Sigmoid colon (tissue), 7 donors: ENCODE data around the gene UMODL1. TPM values are rescaled to one million over a fixed set of nuclear protein-coding genes. Genes with fewer than 3 reads are reported as not detected.

Source experiments
- DNase-seq: peaks from one replicate; pipeline ENCODE4 v3.0.0-alpha.2; 2019
- H3K27ac ChIP-seq, 4 donors: fragments of 200-600 bp; sonication (generic); one replicate each; pipeline ENCODE4 v1.5.1; 2016 to 2019; ENCODE audit warnings: mild to moderate bottlenecking in 1 of 4
- H3K27me3 ChIP-seq, 3 donors: fragments of 200-600 bp; sonication (generic); one replicate each; pipeline ENCODE4 v1.5.1; 2019; ENCODE audit warnings: mild to moderate bottlenecking in 1 of 3
- H3K36me3 ChIP-seq, 4 donors: fragments of 200-600 bp; sonication (generic); one replicate each; pipeline ENCODE4 v1.5.1; 2016 to 2019
- H3K4me1 ChIP-seq, 4 donors: fragments of 200-600 bp; sonication (generic); one replicate each; pipeline ENCODE4 v1.5.1; 2017 to 2019
- H3K4me3 ChIP-seq, 4 donors: fragments of 200-600 bp; sonication (generic); one replicate each; pipeline ENCODE4 v1.5.1; 2017 to 2019; ENCODE audit warnings: mild to moderate bottlenecking in 2 of 4, moderate library complexity in 1 of 4
- H3K9me3 ChIP-seq, 4 donors: fragments of 200-600 bp in 3 of 4; sonication (generic) in 3 of 4; one replicate each; pipeline versions ENCODE4 v1.5.1 to v1.6.1; 2013 to 2019
- EP300 ChIP-seq, 4 donors: sonication (generic); formaldehyde crosslinking; IDR thresholded peaks; one replicate each; pipeline ENCODE4 v1.6.1; 2017; ENCODE audit warnings: antibody characterized with exemption in 4 of 4
- POLR2A ChIP-seq, 2 donors: fragments of 450-650 bp; IDR thresholded peaks; one replicate each; pipeline ENCODE4 v1.6.1; 2016; ENCODE audit warnings: antibody characterized with exemption in 2 of 2, mild to moderate bottlenecking in 2 of 2, moderate library complexity in 2 of 2
- POLR2AphosphoS5 ChIP-seq, 4 donors: sonication (generic); formaldehyde crosslinking; IDR thresholded peaks; one replicate each; pipeline ENCODE4 v1.6.1; 2017; ENCODE audit warnings: antibody characterized with exemption in 4 of 4
- WGBS, 2 donors: extraction: QIAGEN DNeasy Blood & Tissue Kit; methylation state at CpG; one replicate each; pipeline ENCODE4 v1.1.7; 2013; 5-methylcytosine and 5-hydroxymethylcytosine counted together
- intact Hi-C: fragments of 100-400 bp; cut with DNase I; formaldehyde crosslinking; loops from one replicate; pipeline ENCODE4 v1.15.1; 2023
- polyA plus RNA-seq, 3 donors: library from polyadenylated mRNA; stranded (reverse); fragments of 200-250 nt; gene quantifications; one replicate each; pipeline ENCODE4 v1.2.3, GENCODE V29; 2013
- total RNA-seq, 4 donors: library from RNA; depleted of rRNA; stranded (reverse); fragments of >200 nt; gene quantifications; one replicate each; pipeline ENCODE4 v1.1.0, GENCODE V29; 2016
- TF ChIP-seq, protein P1 (sequence below), 4 experiments: fragments of 450-650 bp in 3 of 4; fragments of 200-600 bp in 1 of 4; IDR thresholded peaks; one replicate each; pipeline ENCODE4 v1.5.1; 2016 to 2019; ENCODE audit warnings: antibody characterized with exemption in 4 of 4, mild to moderate bottlenecking in 3 of 4, moderate library complexity in 2 of 4
- donor health status: healthy with polysubstance abuse.
- donor health status: Bipolar disorder and iron deficiency.
- donor health status: healthy.

UMODL1 gene
- total and polyA plus RNA-seq, 7 donors, result 0.13 to 0.23 TPM; not detected in 5

DNA sequence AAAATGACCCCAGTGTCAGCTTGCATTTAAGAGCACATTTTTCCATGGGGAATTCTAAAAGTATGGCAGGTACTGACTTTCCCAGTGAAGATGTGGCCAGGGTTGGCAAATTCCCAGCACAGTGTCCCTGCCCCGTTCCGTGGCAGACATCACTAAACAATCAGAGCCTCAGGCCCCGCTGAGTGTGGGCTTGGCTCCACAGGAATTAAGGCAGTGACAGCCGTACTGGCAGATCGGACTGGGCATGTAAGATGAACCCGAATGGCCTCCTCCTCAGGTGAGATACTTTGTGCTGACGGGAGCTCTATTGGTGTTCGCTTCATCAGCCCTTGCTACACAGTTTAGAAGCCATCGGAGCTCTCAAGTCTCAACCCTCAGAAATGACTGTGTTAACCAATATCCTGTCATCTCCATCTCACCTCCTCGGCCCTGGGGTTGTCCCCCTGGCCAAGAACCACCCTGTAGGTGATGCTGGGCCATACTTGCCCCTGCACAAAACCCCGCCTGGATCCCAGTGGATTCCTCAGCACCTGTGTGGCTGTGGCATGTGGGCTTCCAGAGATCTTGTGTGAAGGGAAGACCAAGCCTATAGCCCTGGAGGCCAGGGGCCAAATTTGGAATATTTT is 118.9 kb downstream of the UMODL1 start:
- 84 to 91% methylated on average over 11 of the region's 11 CpGs for WGBS, 2 donors
- Histone ChIP-seq H3K27me3 (no peaks in the 10 kb centered on the region), H3K36me3 (no peaks in the 10 kb centered on the region), H3K4me1 (peaks cover 0 to 4% (median 0%) of the 10 kb centered on the region in 4 donors), H3K4me3 (no peak overlapping the region), H3K9me3 (no peaks in the 10 kb centered on the region), H3K27ac (no peak overlapping the region)
- no peak for DNase-seq
- intact Hi-C loops, result no loop called here
- TF ChIP-seq POLR2A (IDR thresholded peaks at IDR 0.05) (no peak), EP300 (IDR thresholded peaks at IDR 0.05) (no peak), POLR2AphosphoS5 (IDR thresholded peaks at IDR 0.05) (no peak)
- TF ChIP-seq, protein P1, sequence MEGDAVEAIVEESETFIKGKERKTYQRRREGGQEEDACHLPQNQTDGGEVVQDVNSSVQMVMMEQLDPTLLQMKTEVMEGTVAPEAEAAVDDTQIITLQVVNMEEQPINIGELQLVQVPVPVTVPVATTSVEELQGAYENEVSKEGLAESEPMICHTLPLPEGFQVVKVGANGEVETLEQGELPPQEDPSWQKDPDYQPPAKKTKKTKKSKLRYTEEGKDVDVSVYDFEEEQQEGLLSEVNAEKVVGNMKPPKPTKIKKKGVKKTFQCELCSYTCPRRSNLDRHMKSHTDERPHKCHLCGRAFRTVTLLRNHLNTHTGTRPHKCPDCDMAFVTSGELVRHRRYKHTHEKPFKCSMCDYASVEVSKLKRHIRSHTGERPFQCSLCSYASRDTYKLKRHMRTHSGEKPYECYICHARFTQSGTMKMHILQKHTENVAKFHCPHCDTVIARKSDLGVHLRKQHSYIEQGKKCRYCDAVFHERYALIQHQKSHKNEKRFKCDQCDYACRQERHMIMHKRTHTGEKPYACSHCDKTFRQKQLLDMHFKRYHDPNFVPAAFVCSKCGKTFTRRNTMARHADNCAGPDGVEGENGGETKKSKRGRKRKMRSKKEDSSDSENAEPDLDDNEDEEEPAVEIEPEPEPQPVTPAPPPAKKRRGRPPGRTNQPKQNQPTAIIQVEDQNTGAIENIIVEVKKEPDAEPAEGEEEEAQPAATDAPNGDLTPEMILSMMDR (IDR thresholded peaks at IDR 0.05), result no peak

DNA sequence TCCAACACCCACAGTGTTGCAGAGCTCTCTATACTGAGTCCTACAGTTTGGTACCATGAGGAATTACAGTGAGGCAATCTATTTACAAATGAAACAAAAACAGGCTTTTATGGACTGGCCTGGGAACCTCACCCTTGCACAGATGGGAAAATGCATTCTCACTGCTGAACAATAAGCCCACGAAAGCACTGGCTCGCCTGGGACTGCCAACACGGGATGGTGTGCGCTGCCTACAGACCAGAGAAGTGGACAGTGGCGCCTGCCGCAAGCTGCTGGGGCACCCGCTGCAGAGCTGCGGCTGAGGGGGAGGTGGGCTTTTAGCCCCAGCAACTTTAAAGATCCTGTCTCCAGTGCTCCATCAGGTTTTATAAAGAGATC is 119.4 kb downstream of the UMODL1 start:
- peaks cover 0 to 4% (median 0%) of the 10 kb centered on the region in 4 donors for H3K4me1 ChIP-seq
- no peak overlapping the region for H3K4me3 ChIP-seq
- no peaks in the 10 kb centered on the region for H3K36me3 ChIP-seq
- TF ChIP-seq POLR2AphosphoS5 (IDR thresholded peaks at IDR 0.05) (no peak), POLR2A (IDR thresholded peaks at IDR 0.05) (no peak), EP300 (IDR thresholded peaks at IDR 0.05) (no peak)
- TF ChIP-seq, protein P1 (IDR thresholded peaks at IDR 0.05), result no peak
- H3K27me3 ChIP-seq, result no peaks in the 10 kb centered on the region
- no peak for DNase-seq
- H3K27ac ChIP-seq, result no peak overlapping the region
- intact Hi-C loops, result no loop called here
- 89 to 91% methylated on average over 8 of the region's 8 CpGs for whole genome bisulfite sequencing, 2 donors
- no peaks in the 10 kb centered on the region for H3K9me3 ChIP-seq

DNA sequence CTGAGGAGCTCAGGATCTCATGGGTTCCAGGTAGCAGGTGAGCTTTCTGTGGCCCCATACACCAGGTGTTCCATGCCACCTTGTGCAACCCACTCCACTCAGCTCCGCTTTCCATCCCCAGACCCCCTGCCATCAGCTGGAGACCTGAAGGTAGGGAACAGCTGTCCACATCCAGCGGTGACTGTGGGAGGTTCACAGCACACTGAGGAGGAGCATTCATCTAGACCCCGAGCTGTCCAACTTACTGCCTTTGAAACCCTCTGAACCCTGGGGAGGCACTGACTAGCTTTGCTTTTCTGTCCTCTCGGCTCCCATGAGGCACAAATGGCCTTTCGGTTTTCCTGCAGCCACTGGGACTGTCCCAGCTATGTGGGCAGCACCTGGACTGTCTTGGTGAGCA is 119.9 kb downstream of the UMODL1 start:
- H3K27me3 ChIP-seq, result no peaks in the 10 kb centered on the region
- peaks cover 0 to 4% (median 0%) of the 10 kb centered on the region in 4 donors for H3K4me1 ChIP-seq
- intact Hi-C loops, result no loop called here
- no peaks in the 10 kb centered on the region for H3K9me3 ChIP-seq
- 96 to 97% methylated on average over 5 of the region's 5 CpGs for WGBS, 2 donors
- TF ChIP-seq POLR2A (IDR thresholded peaks at IDR 0.05) (no peak), POLR2AphosphoS5 (IDR thresholded peaks at IDR 0.05) (no peak), EP300 (IDR thresholded peaks at IDR 0.05) (no peak)
- TF ChIP-seq, protein P1 (IDR thresholded peaks at IDR 0.05), result no peak
- no peak for DNase-seq
- no peaks in the 10 kb centered on the region for H3K36me3 ChIP-seq
- no peak overlapping the region for H3K4me3 ChIP-seq
- no peak overlapping the region for H3K27ac ChIP-seq

DNA sequence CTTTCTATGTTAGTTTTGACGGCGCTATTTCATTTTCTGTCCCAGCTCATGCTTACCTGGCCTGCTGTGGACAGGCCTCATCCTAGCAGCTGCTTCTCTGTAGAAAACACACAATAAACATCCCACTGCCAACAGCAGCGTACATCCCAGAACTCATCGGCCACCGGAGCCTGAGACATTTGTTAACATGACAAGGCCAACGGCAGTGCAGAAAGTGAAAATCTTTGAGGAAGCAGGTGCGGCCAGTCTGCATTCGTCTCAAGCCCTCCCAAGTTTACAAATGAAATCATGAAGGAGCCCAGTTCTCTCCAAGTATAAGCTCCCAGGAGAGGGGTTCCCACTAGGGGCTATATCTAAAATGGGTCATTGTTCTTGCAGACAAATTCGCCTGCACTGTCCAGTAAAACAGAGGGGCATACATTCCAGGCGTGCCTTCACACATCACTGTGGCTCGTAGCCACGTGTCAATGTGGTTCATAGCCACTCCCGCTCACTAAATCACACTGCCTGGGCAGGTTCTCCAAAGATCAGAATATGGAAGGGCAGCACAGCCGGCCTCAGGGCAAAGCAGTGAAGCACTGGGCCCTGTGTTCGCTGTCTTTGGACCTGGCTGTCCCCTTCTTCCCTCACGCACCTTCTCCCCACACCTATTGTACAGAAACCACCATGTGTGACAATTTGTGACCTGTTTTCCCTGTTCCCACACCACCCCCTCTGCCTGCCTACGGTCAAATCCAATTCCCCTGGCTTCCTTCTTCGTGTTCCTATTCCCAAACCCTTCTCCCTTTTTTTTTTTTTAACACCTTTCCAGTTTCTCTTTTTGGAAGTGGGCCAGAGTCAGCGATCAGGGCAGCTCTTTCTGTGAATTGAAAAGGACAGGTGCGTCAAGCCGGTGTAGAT is 120.8 kb downstream of the UMODL1 start:
- H3K4me1 ChIP-seq, result peaks cover 0 to 4% (median 0%) of the 10 kb centered on the region in 4 donors
- no peaks in the 10 kb centered on the region for H3K36me3 ChIP-seq
- H3K27me3 ChIP-seq, result no peaks in the 10 kb centered on the region
- H3K27ac ChIP-seq, result no peak overlapping the region
- no peak for DNase-seq
- TF ChIP-seq POLR2A (IDR thresholded peaks at IDR 0.05) (no peak), EP300 (IDR thresholded peaks at IDR 0.05) (no peak), POLR2AphosphoS5 (IDR thresholded peaks at IDR 0.05) (no peak)
- TF ChIP-seq, protein P1 (IDR thresholded peaks at IDR 0.05), result no peak
- no peak overlapping the region for H3K4me3 ChIP-seq
- H3K9me3 ChIP-seq, result no peaks in the 10 kb centered on the region
- 65 to 71% methylated on average over 21 of the region's 21 CpGs for WGBS, 2 donors
- intact Hi-C loops, result no loop called here

Other genes starting within 250 kb of the UMODL1 start
- gene PRDM15, start 192.0 kb upstream of the UMODL1 start, total RNA-seq, result 1 to 10 TPM; 3.5 to 6.9 (median 5.2) TPM
- gene PRDM15, start 192.0 kb upstream of the UMODL1 start, polyA plus RNA-seq, result 1 to 10 TPM; 1.2 to 5.7 (median 3.0) TPM
- gene C2CD2, start 117.3 kb upstream of the UMODL1 start, total RNA-seq, result 10 to 100 TPM; 19.0 to 45.1 (median 22.2) TPM
- 1 to 10 TPM; 1.8 to 8.3 (median 3.7) TPM for gene C2CD2, start 117.3 kb upstream of the UMODL1 start, polyA plus RNA-seq
- gene ZBTB21, start 61.0 kb upstream of the UMODL1 start, total RNA-seq, result 10 to 100 TPM in 1 of 4 donors, 1 to 10 TPM in 3; 6.9 to 14.7 (median 7.7) TPM
- 1 to 10 TPM; 1.8 to 2.9 (median 2.8) TPM for gene ZBTB21, start 61.0 kb upstream of the UMODL1 start, polyA plus RNA-seq
- gene ABCG1, start 147.8 kb downstream of the UMODL1 start, total RNA-seq, result 10 to 100 TPM in 3 of 4 donors, 1 to 10 TPM in 1; 6.0 to 19.3 (median 13.6) TPM
- gene ABCG1, start 147.8 kb downstream of the UMODL1 start, polyA plus RNA-seq, result 10 to 100 TPM in 2 of 3 donors, 1 to 10 TPM in 1; 8.1 to 15.6 (median 10.2) TPM
- 10 to 100 TPM; 14.3 to 45.1 (median 23.7) TPM for gene TFF3, start 244.1 kb downstream of the UMODL1 start, total RNA-seq
- 1,000 to 10,000 TPM; 1,800 to 7,065 (median 3,772) TPM for gene TFF3, start 244.1 kb downstream of the UMODL1 start, polyA plus RNA-seq